Skeletal muscle satellite cell (primary cell): ENCODE measurements around the gene PIGA.
"Not testable (repeated sequence)": the region's sequence is repeated elsewhere in the genome, so short reads cannot be mapped to it uniquely, and the experiment has no call there.

Source experiments
- H3K27me3 ChIP-seq: 2 replicates; pipeline ENCODE4 v1.7.0; 2013; ENCODE audit warnings: low read length; ENCODE audit not compliant: control insufficient read depth, insufficient read depth
- H3K36me3 ChIP-seq: 2 replicates; pipeline ENCODE4 v1.7.0; 2013; ENCODE audit warnings: mild to moderate bottlenecking, control low read depth, low read length; ENCODE audit not compliant: insufficient read depth
- H3K4me1 ChIP-seq: 2 replicates; pipeline ENCODE4 v1.7.0; 2013; ENCODE audit warnings: low read length; ENCODE audit not compliant: control insufficient read depth, insufficient read depth
- H3K4me2 ChIP-seq: 2 replicates; pipeline ENCODE4 v1.7.0; 2013; ENCODE audit warnings: mild to moderate bottlenecking, low read length
- H3K4me3 ChIP-seq: 2 replicates; pipeline ENCODE4 v1.7.0; 2013; ENCODE audit warnings: low read length
- H3K9ac ChIP-seq: 2 replicates; pipeline ENCODE4 v1.7.0; 2013; ENCODE audit warnings: mild to moderate bottlenecking, low read depth, low read length, moderate library complexity
- H3K9me3 ChIP-seq: replicated peaks from 2 replicates; pipeline ENCODE4 v1.7.0; 2013; ENCODE audit warnings: mild to moderate bottlenecking, control low read depth, low read length

Gene PIGA

GRCh38 chrX:15319075-15319474 lies 16.2 kb downstream of the PIGA start:
- Histone ChIP-seq H3K4me1 (no peaks in the 10 kb centered on the region), H3K36me3 (peaks cover 5% of the 10 kb centered on the region), H3K4me3 (no peak overlapping the region), H3K27me3 (no peaks in the 10 kb centered on the region), H3K4me2 (no peak overlapping the region), H3K9me3 (no peaks in the 10 kb centered on the region), H3K9ac (no peak overlapping the region)

GRCh38 chrX:15315509-15315908 lies 19.8 kb downstream of the PIGA start, which contains the start of gene ASB11:
Gene ASB11, minus strand, starts transcription at chrX:15315640. Its CDS starts 35 bp downstream, at chrX:15315605.
- no peaks in the 10 kb centered on the region for H3K36me3 ChIP-seq
- H3K4me3 ChIP-seq, result no peak within 1 kb of the TSS
- H3K9ac ChIP-seq, result no peak within 1 kb of the TSS
- H3K4me1 ChIP-seq, result no peaks in the 10 kb centered on the region
- H3K9me3 ChIP-seq, result no peaks in the 10 kb centered on the region
- H3K4me2 ChIP-seq, result no peak within 1 kb of the TSS
- peaks cover 3% of the 10 kb centered on the region for H3K27me3 ChIP-seq

DNA sequence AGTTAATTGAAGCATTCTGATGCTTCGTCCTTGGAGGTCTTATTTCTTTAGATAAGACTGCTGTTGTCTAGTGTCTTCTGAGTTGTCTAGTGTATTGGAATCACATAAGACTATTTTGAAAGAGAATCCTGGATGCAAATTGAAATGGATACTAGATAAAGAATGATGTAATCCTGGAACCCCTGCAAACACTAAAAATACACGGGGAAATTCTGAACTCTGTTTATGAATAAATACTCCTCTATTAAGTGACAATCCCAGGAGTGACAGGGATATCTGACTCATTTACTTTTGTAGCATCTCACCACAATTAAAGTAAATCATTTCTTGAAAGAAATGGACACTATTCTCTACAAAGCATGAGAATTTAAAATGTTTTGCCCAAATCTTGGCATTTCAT lies 20.9 kb downstream of the PIGA start:
- H3K36me3 ChIP-seq, result no peaks in the 10 kb centered on the region
- no peak overlapping the region for H3K9ac ChIP-seq
- no peaks in the 10 kb centered on the region for H3K9me3 ChIP-seq
- no peaks in the 10 kb centered on the region for H3K4me1 ChIP-seq
- no peak overlapping the region for H3K4me2 ChIP-seq
- peaks cover 3% of the 10 kb centered on the region for H3K27me3 ChIP-seq
- no peak overlapping the region for H3K4me3 ChIP-seq

- Histone ChIP-seq H3K36me3 (no peaks in the 10 kb centered on the region), H3K4me3 (no peak overlapping the region), H3K4me2 (no peak overlapping the region), H3K9me3 (no peaks in the 10 kb centered on the region), H3K9ac (no peak overlapping the region), H3K27me3 (peaks cover 3% of the 10 kb centered on the region), H3K4me1 (no peaks in the 10 kb centered on the region)
These were observed 24.2 kb downstream of the PIGA start for GRCh38 chrX:15311119-15311518.

GRCh38 chrX:15310117-15310516 lies 25.2 kb downstream of the PIGA start:
- no peak overlapping the region for H3K9ac ChIP-seq

GRCh38 chrX:15305899-15306298 lies 29.4 kb downstream of the PIGA start:
- H3K9ac ChIP-seq, H3K9me3 ChIP-seq, H3K4me3 ChIP-seq, H3K4me1 ChIP-seq, H3K27me3 ChIP-seq, H3K36me3 ChIP-seq, H3K4me2 ChIP-seq: not testable (repeated sequence)

More at GRCh38 chrX:15310117-15310516, 25.2 kb downstream of the PIGA start:
- Histone ChIP-seq H3K4me3 (no peak overlapping the region), H3K4me2 (no peak overlapping the region), H3K4me1 (no peaks in the 10 kb centered on the region), H3K27me3 (peaks cover 3% of the 10 kb centered on the region), H3K36me3 (no peaks in the 10 kb centered on the region), H3K9me3 (no peaks in the 10 kb centered on the region)

- Histone ChIP-seq H3K27me3 (peaks cover 8% of the 10 kb centered on the region), H3K9ac (no peak overlapping the region), H3K4me1 (no peaks in the 10 kb centered on the region)
These were observed 33.4 kb downstream of the PIGA start for GRCh38 chrX:15301924-15302323.

DNA sequence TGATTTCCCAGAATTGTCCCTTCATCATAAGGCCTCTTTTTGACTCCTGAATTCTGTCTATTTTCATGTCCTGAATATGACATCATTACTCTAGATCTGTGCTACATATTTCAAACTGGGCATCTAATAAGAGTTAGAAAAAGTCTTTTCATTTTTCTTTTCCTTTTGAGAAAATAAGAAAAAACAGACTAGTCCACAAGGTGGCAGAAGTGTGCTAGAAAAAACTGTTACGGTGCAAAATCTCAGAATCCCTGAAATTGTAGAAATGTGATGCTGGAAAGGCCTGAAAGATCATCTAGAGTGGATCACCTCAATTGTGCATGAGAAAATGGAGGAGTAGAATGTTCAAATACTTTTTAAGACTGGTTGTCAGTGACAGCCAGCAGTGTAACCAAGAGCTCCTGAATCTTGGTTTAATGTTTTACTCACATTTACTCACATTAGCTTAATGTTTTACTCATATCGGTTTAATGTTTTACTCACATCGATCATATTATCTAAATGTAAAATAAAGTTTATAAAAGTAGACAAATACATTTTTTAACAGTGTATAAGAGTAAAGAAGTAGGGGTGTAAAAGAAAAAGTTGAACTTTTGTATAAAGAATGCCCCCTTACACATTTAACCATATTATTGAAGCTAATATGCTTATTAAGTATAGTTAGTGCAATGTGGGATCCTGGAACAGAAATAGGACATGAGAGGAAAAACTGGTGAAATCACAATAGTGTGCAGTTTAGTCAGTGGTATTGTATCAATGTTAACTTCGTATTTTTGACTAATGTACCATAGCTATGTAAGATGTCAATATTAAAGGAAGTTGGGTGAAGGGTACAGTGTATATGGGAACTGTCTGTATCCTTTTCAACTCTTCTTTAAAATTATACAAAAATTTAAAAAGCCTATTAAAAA lies 35.1 kb downstream of the PIGA start:
- Histone ChIP-seq H3K4me1 (no peaks in the 10 kb centered on the region), H3K9me3 (no peaks in the 10 kb centered on the region), H3K4me2 (no peak overlapping the region), H3K9ac (no peak overlapping the region), H3K4me3 (no peak overlapping the region), H3K27me3 (peaks cover 8% of the 10 kb centered on the region), H3K36me3 (no peaks in the 10 kb centered on the region)

More at GRCh38 chrX:15301924-15302323, 33.4 kb downstream of the PIGA start:
- Histone ChIP-seq H3K36me3 (no peaks in the 10 kb centered on the region), H3K4me3 (no peak overlapping the region), H3K9me3 (no peaks in the 10 kb centered on the region), H3K4me2 (no peak overlapping the region)

DNA sequence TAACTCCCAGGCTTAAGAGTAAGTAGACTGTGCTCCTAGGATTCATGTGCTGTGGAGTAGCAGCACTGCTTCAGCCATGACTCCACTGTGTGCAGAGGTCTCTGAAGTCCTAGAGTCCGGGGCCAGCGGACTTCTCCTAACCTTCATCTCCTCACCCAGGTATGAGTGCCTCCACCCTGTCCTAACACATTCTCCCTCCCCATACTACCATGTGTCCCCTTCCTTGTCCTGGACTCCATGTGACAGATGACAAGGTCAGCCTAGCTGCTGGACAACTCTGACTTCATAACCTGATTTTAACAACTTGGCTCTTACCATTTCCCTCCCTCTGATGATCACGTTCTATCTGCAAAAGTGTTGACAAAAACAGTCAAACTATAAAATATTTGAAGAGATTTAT lies 36.5 kb downstream of the PIGA start:
- peaks cover 8% of the 10 kb centered on the region for H3K27me3 ChIP-seq
- no peak overlapping the region for H3K9ac ChIP-seq
- H3K9me3 ChIP-seq, result no peaks in the 10 kb centered on the region
- no peaks in the 10 kb centered on the region for H3K4me1 ChIP-seq
- H3K4me3 ChIP-seq, result no peak overlapping the region
- H3K36me3 ChIP-seq, result no peaks in the 10 kb centered on the region
- no peak overlapping the region for H3K4me2 ChIP-seq

GRCh38 chrX:15298201-15298600 lies 37.1 kb downstream of the PIGA start:
- Histone ChIP-seq H3K9ac (no peak overlapping the region), H3K4me3 (no peak overlapping the region)

DNA sequence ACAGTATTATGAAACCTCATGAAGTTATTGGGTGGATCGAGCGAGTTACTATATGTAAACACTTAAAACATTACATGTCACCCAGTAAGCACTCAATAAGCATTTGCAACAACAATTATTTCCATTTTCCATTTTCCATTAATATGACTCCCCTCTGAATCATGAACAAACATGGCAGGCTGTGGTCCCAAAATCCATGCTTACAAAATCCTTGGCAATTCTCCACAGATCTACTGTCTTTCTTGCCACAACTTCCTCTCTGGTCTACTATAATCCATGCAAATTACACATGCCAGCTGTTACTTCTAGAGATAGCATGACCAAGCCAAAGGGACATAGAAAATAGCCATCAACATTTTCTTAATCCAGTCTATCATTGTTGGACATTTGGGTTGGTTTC lies 41.9 kb downstream of the PIGA start:
- Histone ChIP-seq H3K4me2 (no peak overlapping the region), H3K9ac (no peak overlapping the region), H3K4me1 (no peaks in the 10 kb centered on the region), H3K36me3 (no peaks in the 10 kb centered on the region), H3K4me3 (no peak overlapping the region), H3K9me3 (no peaks in the 10 kb centered on the region), H3K27me3 (no peaks in the 10 kb centered on the region)

More at GRCh38 chrX:15298201-15298600, 37.1 kb downstream of the PIGA start:
- Histone ChIP-seq H3K9me3 (no peaks in the 10 kb centered on the region), H3K36me3 (no peaks in the 10 kb centered on the region), H3K4me2 (no peak overlapping the region), H3K4me1 (no peaks in the 10 kb centered on the region), H3K27me3 (peaks cover 8% of the 10 kb centered on the region)

- Histone ChIP-seq H3K36me3 (no peaks in the 10 kb centered on the region), H3K4me2 (no peak overlapping the region), H3K9me3 (no peaks in the 10 kb centered on the region), H3K27me3 (no peaks in the 10 kb centered on the region), H3K4me1 (no peaks in the 10 kb centered on the region), H3K4me3 (no peak overlapping the region), H3K9ac (no peak overlapping the region)
These were observed 42.5 kb downstream of the PIGA start for GRCh38 chrX:15292861-15293260.
